Mesenchymal stem cell (in vitro differentiated cells and primary cell): ENCODE results near the gene OR6B1.

ENCODE experiments used
- DNase-seq: peaks from one replicate; pipeline ENCODE4 v3.0.0-alpha.2; 2013
- H2AFZ ChIP-seq: one replicate; pipeline ENCODE4 v1.6.1; 2013; ENCODE audit warnings: low read depth, mild to moderate bottlenecking, control low read depth, inconsistent platforms, low read length, moderate library complexity
- H2AK5ac ChIP-seq: 2 replicates; pipeline ENCODE4 v1.6.1; 2013; ENCODE audit warnings: low read length, moderate library complexity, mild to moderate bottlenecking, inconsistent platforms; ENCODE audit not compliant: severe bottlenecking
- H2BK120ac ChIP-seq: one replicate; pipeline ENCODE4 v1.6.1; 2013; ENCODE audit warnings: low read depth, mild to moderate bottlenecking, inconsistent platforms, low read length, moderate library complexity
- H2BK12ac ChIP-seq, 2 experiments: one replicate each; pipeline ENCODE4 v1.6.1; 2013; ENCODE audit warnings: inconsistent platforms in 2 of 2, low read length in 2 of 2, mild to moderate bottlenecking in 2 of 2, moderate library complexity in 2 of 2, control low read depth in 1 of 2
- H2BK15ac ChIP-seq: one replicate; pipeline ENCODE4 v1.6.1; 2013; ENCODE audit warnings: mild to moderate bottlenecking, low read depth, inconsistent platforms; ENCODE audit not compliant: poor library complexity, severe bottlenecking
- H2BK5ac ChIP-seq: 2 replicates; pipeline ENCODE4 v1.6.1; 2013; ENCODE audit warnings: low read depth, mild to moderate bottlenecking, low read length, control low read depth, inconsistent platforms; ENCODE audit not compliant: poor library complexity, severe bottlenecking
- H3K14ac ChIP-seq, 2 experiments: one replicate each; pipeline ENCODE4 v1.6.1; 2013; ENCODE audit warnings: inconsistent platforms in 2 of 2, low read length in 2 of 2, control low read depth in 1 of 2, mild to moderate bottlenecking in 1 of 2, moderate library complexity in 1 of 2
- H3K18ac ChIP-seq, 2 experiments: one replicate each; pipeline ENCODE4 v1.6.1; 2013; ENCODE audit warnings: inconsistent platforms in 2 of 2, low read length in 2 of 2, control low read depth in 1 of 2, low read depth in 1 of 2, mild to moderate bottlenecking in 1 of 2
- H3K23ac ChIP-seq, 2 experiments: one replicate each; pipeline ENCODE4 v1.6.1; 2013; ENCODE audit warnings: inconsistent platforms in 2 of 2, low read length in 2 of 2, mild to moderate bottlenecking in 2 of 2, moderate library complexity in 2 of 2, control low read depth in 1 of 2
- H3K27ac ChIP-seq: 2 replicates; pipeline ENCODE4 v1.5.1; 2013; ENCODE audit warnings: mild to moderate bottlenecking, moderate library complexity, low read length, control low read depth, inconsistent platforms; ENCODE audit not compliant: poor library complexity, severe bottlenecking
- H3K27me3 ChIP-seq, 2 experiments: 2 replicates each; pipeline versions ENCODE4 v1.6.1 to v1.7.0; 2013; ENCODE audit warnings: low read length in 2 of 2, mild to moderate bottlenecking in 2 of 2, moderate library complexity in 2 of 2, control low read depth in 1 of 2, inconsistent platforms in 1 of 2; ENCODE audit not compliant: control insufficient read depth in 1 of 2, insufficient read depth in 1 of 2
- H3K36me3 ChIP-seq, 2 experiments: 2 replicates each; pipeline versions ENCODE4 v1.6.1 to v1.7.0; 2013; ENCODE audit warnings: low read length in 2 of 2, control low read depth in 1 of 2, inconsistent platforms in 1 of 2, low read depth in 1 of 2, mild to moderate bottlenecking in 1 of 2; ENCODE audit not compliant: insufficient read depth in 2 of 2, control insufficient read depth in 1 of 2
- H3K4ac ChIP-seq, 2 experiments: one replicate each; pipeline ENCODE4 v1.6.1; 2013; ENCODE audit warnings: inconsistent platforms in 2 of 2, low read length in 2 of 2, mild to moderate bottlenecking in 2 of 2, moderate library complexity in 2 of 2, control low read depth in 1 of 2, low read depth in 1 of 2
- H3K4me1 ChIP-seq: 2 replicates; pipeline ENCODE4 v1.6.1; 2013; ENCODE audit warnings: low read depth, low read length, control low read depth; ENCODE audit not compliant: control insufficient read depth, insufficient read depth
- H3K4me2 ChIP-seq: 2 replicates; pipeline ENCODE4 v1.6.1; 2013; ENCODE audit warnings: low read length, mild to moderate bottlenecking, inconsistent platforms; ENCODE audit not compliant: poor library complexity, severe bottlenecking
- H3K4me3 ChIP-seq, 2 experiments: 2 replicates each; pipeline versions ENCODE4 v1.5.1 to v1.7.0; 2013; ENCODE audit warnings: low read length in 2 of 2, mild to moderate bottlenecking in 2 of 2, control low read depth in 1 of 2, low read depth in 1 of 2; ENCODE audit not compliant: insufficient read depth in 1 of 2
- H3K79me1 ChIP-seq: replicated peaks from 2 replicates; pipeline ENCODE4 v1.6.1; 2013; ENCODE audit warnings: mild to moderate bottlenecking, control low read depth, low read length, inconsistent platforms; ENCODE audit not compliant: poor library complexity, severe bottlenecking
- H3K9ac ChIP-seq: 2 replicates; pipeline ENCODE4 v1.7.0; 2013; ENCODE audit warnings: mild to moderate bottlenecking, low read length, moderate library complexity
- H3K9me3 ChIP-seq: 2 replicates; pipeline ENCODE4 v1.7.0; 2013; ENCODE audit warnings: mild to moderate bottlenecking, low read length; ENCODE audit not compliant: control insufficient read depth
- H4K8ac ChIP-seq: one replicate; pipeline ENCODE4 v1.6.1; 2013; ENCODE audit warnings: inconsistent platforms, mild to moderate bottlenecking, low read length, moderate library complexity
- H4K91ac ChIP-seq: one replicate; pipeline ENCODE4 v1.6.1; 2013; ENCODE audit warnings: mild to moderate bottlenecking, low read length, inconsistent platforms
- WGBS: methylation state at CpG from one replicate; pipeline ENCODE4 v1.1.7; 2013; ENCODE audit warnings: mixed read lengths; 5-methylcytosine and 5-hydroxymethylcytosine counted together

The OR6B1 gene

DNA sequence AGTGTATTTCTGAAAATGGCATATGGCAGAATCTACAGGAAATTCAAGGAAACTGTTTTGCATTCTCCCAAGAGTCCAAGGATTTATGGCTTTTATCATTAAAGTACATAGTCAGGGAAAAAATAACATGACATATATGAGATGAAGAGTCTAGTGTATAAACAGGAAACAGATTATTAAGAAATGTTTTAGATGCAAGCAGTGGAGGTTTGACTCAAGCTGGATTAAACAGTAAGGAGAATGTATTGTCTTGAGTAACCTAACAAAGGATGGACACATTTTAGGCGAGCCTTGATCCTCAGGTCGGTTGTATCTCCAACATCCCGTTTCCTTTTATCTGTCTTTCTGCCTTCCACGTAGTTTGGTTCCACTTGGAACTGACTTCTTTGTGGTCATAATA, 17.9 kb downstream of the OR6B1 start:
- Histone ChIP-seq H3K36me3 (no peaks in the 10 kb centered on the region), H2BK12ac (no peak overlapping the region), H3K79me1 (no peaks in the 10 kb centered on the region), H4K91ac (no peak overlapping the region), H3K4ac (no peak overlapping the region), H3K27ac (no peak overlapping the region), H3K14ac (no peak overlapping the region), H2BK5ac (no peak overlapping the region), H2AK5ac (no peak overlapping the region), H3K4me1 (no peaks in the 10 kb centered on the region), H3K23ac (no peak overlapping the region), H2BK15ac (no peak overlapping the region), H2AFZ (no peak overlapping the region), H3K4me2 (no peak overlapping the region), H3K18ac (peak overlapping the region in 1 of 2 experiments; percentile 30), H3K4me3 (no peak overlapping the region), H2BK120ac (no peak overlapping the region), H3K9ac (no peak overlapping the region), H3K27me3 (no peaks in the 10 kb centered on the region), H3K9me3 (no peaks in the 10 kb centered on the region), H4K8ac (no peak overlapping the region)
- 80% methylated on average over 4 of the region's 4 CpGs for WGBS
- peak; percentile 17 for DNase-seq

GRCh38 chr7:144019457-144019856, 19.3 kb downstream of the OR6B1 start:
- no peaks in the 10 kb centered on the region for H3K79me1 ChIP-seq
- H3K14ac ChIP-seq, result no peak overlapping the region
- H3K27ac ChIP-seq, result no peak overlapping the region
- H3K4me1 ChIP-seq, result no peaks in the 10 kb centered on the region
- no peak overlapping the region for H3K23ac ChIP-seq
- no peak overlapping the region for H2BK12ac ChIP-seq
- no peak overlapping the region for H3K4me3 ChIP-seq
- H3K18ac ChIP-seq, result no peak overlapping the region
- H2BK120ac ChIP-seq, result no peak overlapping the region
- WGBS, result 27% methylated on average over 2 of the region's 2 CpGs
- H3K4me2 ChIP-seq, result no peak overlapping the region
- no peaks in the 10 kb centered on the region for H3K9me3 ChIP-seq
- H2BK5ac ChIP-seq, result no peak overlapping the region
- H2AFZ ChIP-seq, result no peak overlapping the region
- no peak overlapping the region for H2BK15ac ChIP-seq
- H2AK5ac ChIP-seq, result no peak overlapping the region
- H4K91ac ChIP-seq, result no peak overlapping the region
- H4K8ac ChIP-seq, result no peak overlapping the region
- no peaks in the 10 kb centered on the region for H3K27me3 ChIP-seq
- DNase-seq, result peak; percentile 91
- no peak overlapping the region for H3K4ac ChIP-seq
- H3K9ac ChIP-seq, result peak overlapping the region; percentile 51
- H3K36me3 ChIP-seq, result no peaks in the 10 kb centered on the region

- Histone ChIP-seq H4K91ac (no peak overlapping the region), H3K14ac (no peak overlapping the region), H3K23ac (no peak overlapping the region), H3K9me3 (no peaks in the 10 kb centered on the region), H2AK5ac (no peak overlapping the region), H3K18ac (no peak overlapping the region), H2BK12ac (no peak overlapping the region), H3K36me3 (no peaks in the 10 kb centered on the region), H2BK120ac (no peak overlapping the region), H3K4me3 (no peak overlapping the region), H2AFZ (no peak overlapping the region), H2BK5ac (no peak overlapping the region), H2BK15ac (no peak overlapping the region), H3K4me2 (no peak overlapping the region), H3K79me1 (no peaks in the 10 kb centered on the region), H4K8ac (no peak overlapping the region), H3K27me3 (no peaks in the 10 kb centered on the region), H3K9ac (peak overlapping the region; percentile 17), H3K27ac (no peak overlapping the region), H3K4ac (no peak overlapping the region), H3K4me1 (no peaks in the 10 kb centered on the region)
- no peak for DNase-seq
- 79% methylated on average over 3 of the region's 3 CpGs for WGBS
Measured at GRCh38 chr7:144020340-144020739, 20.2 kb downstream of the OR6B1 start.

DNA sequence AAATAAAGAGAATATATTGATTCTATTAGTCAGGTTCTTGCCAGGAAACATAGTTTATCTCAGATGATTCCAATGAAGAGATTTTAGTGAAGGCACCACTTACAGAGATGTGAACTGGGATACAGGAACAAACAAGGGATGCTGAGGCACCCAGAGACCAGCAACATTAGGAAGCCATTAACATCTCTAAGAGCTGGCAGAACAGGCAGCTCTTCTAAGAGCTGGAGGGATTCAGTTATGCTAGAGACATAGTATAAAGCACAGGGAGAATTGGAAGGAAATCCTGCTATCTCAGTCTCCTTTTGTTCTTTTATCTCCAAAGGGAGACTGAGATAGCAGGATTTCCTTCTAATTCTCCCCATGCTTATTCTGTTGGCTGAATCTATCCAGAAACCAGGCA, 22.0 kb downstream of the OR6B1 start:
- no peak overlapping the region for H3K23ac ChIP-seq
- no peak overlapping the region for H2BK120ac ChIP-seq
- H3K9me3 ChIP-seq, result no peaks in the 10 kb centered on the region
- H2BK12ac ChIP-seq, result no peak overlapping the region
- DNase-seq, result no peak
- H2AFZ ChIP-seq, result no peak overlapping the region
- H3K79me1 ChIP-seq, result no peaks in the 10 kb centered on the region
- no peak overlapping the region for H2AK5ac ChIP-seq
- no peak overlapping the region for H3K18ac ChIP-seq
- no peaks in the 10 kb centered on the region for H3K36me3 ChIP-seq
- H3K14ac ChIP-seq, result no peak overlapping the region
- no peak overlapping the region for H3K9ac ChIP-seq
- H4K8ac ChIP-seq, result no peak overlapping the region
- no peak overlapping the region for H3K27ac ChIP-seq
- H3K27me3 ChIP-seq, result no peaks in the 10 kb centered on the region
- no peak overlapping the region for H4K91ac ChIP-seq
- H2BK15ac ChIP-seq, result no peak overlapping the region
- no peak overlapping the region for H3K4me2 ChIP-seq
- no peaks in the 10 kb centered on the region for H3K4me1 ChIP-seq
- H2BK5ac ChIP-seq, result no peak overlapping the region
- H3K4ac ChIP-seq, result no peak overlapping the region
- no peak overlapping the region for H3K4me3 ChIP-seq
